SKM-1 (cell line): ENCODE data around the gene PPP2R3B.
"Not testable (repeated sequence)": the region's sequence is repeated elsewhere in the genome, so short reads cannot be mapped to it uniquely, and the experiment has no call there.

Source experiments
- DNase-seq: peaks from one replicate; lab custom pipeline; 2025; ENCODE audit not compliant: unreplicated experiment; lab: John Stamatoyannopoulos, UW

PPP2R3B gene

GRCh38 chrX:338836-339400 lies 47.8 kb downstream of the PPP2R3B start:
- DNase-seq, result no peak

GRCh38 chrX:338281-338835 lies 48.3 kb downstream of the PPP2R3B start:
- DNase-seq, result no peak

GRCh38 chrX:337331-337831 lies 49.3 kb downstream of the PPP2R3B start:
- no peak for DNase-seq

- DNase-seq, result no peak
These were observed 50.5 kb downstream of the PPP2R3B start for GRCh38 chrX:336227-336626.

- no peak for DNase-seq
These were observed 51.0 kb downstream of the PPP2R3B start for GRCh38 chrX:335758-336155.

- DNase-seq, result no peak
These were observed 51.5 kb downstream of the PPP2R3B start for GRCh38 chrX:334971-335757.

GRCh38 chrX:334331-334891 lies 52.3 kb downstream of the PPP2R3B start:
- DNase-seq, result no peak

- DNase-seq, result no peak
These were observed 52.9 kb downstream of the PPP2R3B start for GRCh38 chrX:333611-334311.

GRCh38 chrX:332916-333610 lies 53.6 kb downstream of the PPP2R3B start:
- no peak for DNase-seq

GRCh38 chrX:332496-332860 lies 54.2 kb downstream of the PPP2R3B start:
- DNase-seq, result no peak

- DNase-seq, result no peak
These were observed 54.7 kb downstream of the PPP2R3B start for GRCh38 chrX:331825-332495.

GRCh38 chrX:331151-331824 lies 55.4 kb downstream of the PPP2R3B start:
- no peak for DNase-seq

- no peak for DNase-seq
These were observed 56.0 kb downstream of the PPP2R3B start for GRCh38 chrX:330726-331150.

GRCh38 chrX:330141-330725 lies 56.5 kb downstream of the PPP2R3B start:
- DNase-seq, result not testable (repeated sequence)

GRCh38 chrX:329291-329910 lies 57.3 kb downstream of the PPP2R3B start:
- DNase-seq, result no peak

- DNase-seq, result no peak
These were observed 59.0 kb downstream of the PPP2R3B start for GRCh38 chrX:327660-328126.

GRCh38 chrX:324664-325063 lies 62.0 kb downstream of the PPP2R3B start:
- not testable (repeated sequence) for DNase-seq

- no peak for DNase-seq
These were observed 62.7 kb downstream of the PPP2R3B start for GRCh38 chrX:323721-324628.
